Measurements from ENCODE around the gene MICAL2. TPM values are rescaled to one million over a fixed set of nuclear protein-coding genes. Genes with fewer than 3 reads are reported as not detected.

The MICAL2 gene
- total and polyA plus RNA-seq, 2 of the 13 experiments (the other 11 are each of a cell fraction or from before 2014, with no cell fraction given), result 0.78 to 1.1 TPM

DNA sequence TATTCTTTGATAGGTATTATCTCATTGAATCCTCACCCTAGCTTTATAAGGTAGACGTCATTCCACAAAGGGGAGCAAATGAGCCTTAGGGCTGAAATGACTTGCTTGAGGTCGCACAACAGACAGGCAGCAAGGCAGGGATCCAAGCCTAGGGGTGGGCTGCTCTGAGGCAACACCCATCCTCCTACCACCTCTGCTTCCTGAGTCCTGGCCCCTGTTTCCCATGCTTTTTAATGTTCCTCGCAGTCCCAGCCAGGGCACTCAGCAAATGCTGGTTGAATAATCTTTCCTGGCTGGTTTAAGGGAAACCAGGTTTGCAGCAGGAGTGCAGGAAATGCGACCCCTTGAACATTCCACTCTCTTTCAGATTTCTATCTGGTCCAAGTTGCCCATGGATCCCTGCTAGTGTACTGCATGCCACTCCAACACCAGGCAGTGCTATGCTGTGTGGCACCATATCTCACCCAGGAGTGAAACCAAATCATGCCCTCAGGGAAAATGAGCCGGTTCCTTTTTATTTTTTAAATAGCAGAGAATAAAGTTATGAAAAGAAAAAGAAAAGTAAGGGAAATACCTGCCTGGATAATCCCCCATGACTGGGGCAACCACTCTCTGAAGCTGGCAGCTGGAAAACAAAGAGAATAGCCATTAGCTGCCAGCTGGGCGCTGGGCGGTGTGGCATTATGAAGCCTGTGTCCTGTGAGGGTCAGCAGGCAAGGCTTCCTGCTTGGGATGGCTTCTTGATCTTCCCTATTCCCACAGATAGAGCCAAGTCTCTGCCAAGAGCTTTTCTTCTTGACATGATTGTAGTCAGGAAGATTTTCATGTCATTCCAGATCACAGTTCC, 21.8 kb downstream of the MICAL2 start:
- H3K9me3 ChIP-seq (ENCODE audit: low read length), result no peaks in the 10 kb centered on the region
- H3K4me3 ChIP-seq (replicated peaks in 1 of 3; ENCODE audit: insufficient read depth in 1 of 3, low read depth in 2 of 3, low read length in 3 of 3), result no peak overlapping the region
- no peaks in the 10 kb centered on the region for H3K27me3 ChIP-seq (ENCODE audit: control insufficient read depth in 1 of 2, insufficient read depth in 2 of 2, low read length in 2 of 2)
- ATAC-seq, result no peak
- TF ChIP-seq XBP1 (CRISPR knock-in tag; IDR thresholded peaks at IDR 0.05) (no peak), KLF6 (CRISPR knock-in tag; IDR thresholded peaks at IDR 0.05) (no peak), NKX3-1 (CRISPR knock-in tag; IDR thresholded peaks at IDR 0.05) (no peak)
- no TSS peak for BruUV-seq (replicated peaks)
- H3K27ac ChIP-seq (ENCODE audit: extremely low read length, insufficient read depth, low read length), result no peak overlapping the region
- no peak for DNase-seq (ENCODE audit: low spot score)
- no peaks in the 10 kb centered on the region for H4K20me1 ChIP-seq (ENCODE audit: insufficient read depth, low read length)
- POLR2A ChIA-PET, result no interaction called here
- H3K9ac ChIP-seq (ENCODE audit: insufficient read depth, low read depth, low read length), result no peak overlapping the region
- intact Hi-C loops (cut with micrococcal nuclease; ENCODE audit: unreplicated experiment), result no loop called here
- no peak overlapping the region for H3K4me2 ChIP-seq (ENCODE audit: low read depth, low read length)
- H2AFZ ChIP-seq (ENCODE audit: low read length), result no peak overlapping the region
- FAIRE-seq, result no peak
- no peaks in the 10 kb centered on the region for H3K36me3 ChIP-seq (replicated peaks in 1 of 2; ENCODE audit: control insufficient read depth in 1 of 2, insufficient read depth in 2 of 2, low read length in 2 of 2)
- peaks cover 10% of the 10 kb centered on the region; the same call in 1 of the 2 replicates for H3K4me1 ChIP-seq (ENCODE audit: insufficient read depth, low read length)
- H3K79me2 ChIP-seq (ENCODE audit: insufficient read depth, low read length), result no peaks in the 10 kb centered on the region
- in situ Hi-C loops (cut with HindIII; ENCODE audit: extremely low pct_ligation_motif_present, low pct_unique_long_range_greater_than_20kb), result no loop called here
- 80% methylated on average over 7 of the region's 7 CpGs for WGBS (ENCODE audit: low lambda C conversion rate)
- CTCF ChIA-PET (ENCODE audit: low intra/inter-chr PET ratio, low total read pairs), result no interaction called here

DNA sequence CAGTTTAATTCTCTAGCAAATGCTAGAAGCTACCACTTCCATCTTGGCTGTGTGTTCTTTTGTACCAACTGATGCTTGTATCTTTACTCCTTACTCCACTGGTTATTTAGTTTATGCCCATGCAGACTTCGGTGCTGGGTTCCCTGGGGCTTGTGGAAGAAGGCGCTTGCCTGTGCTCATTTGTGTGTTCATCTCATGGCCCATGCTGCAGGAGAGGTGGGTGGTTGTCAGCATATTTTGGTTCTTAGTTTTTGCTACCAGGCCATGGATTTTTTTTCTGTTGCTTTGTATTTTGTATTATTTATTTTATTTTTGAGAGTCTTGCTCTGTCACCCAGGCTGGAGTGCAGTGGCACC, 22.4 kb downstream of the MICAL2 start:
- no peaks in the 10 kb centered on the region for H4K20me1 ChIP-seq (ENCODE audit: insufficient read depth, low read length)
- peaks cover 12% of the 10 kb centered on the region; the same call in 1 of the 2 replicates for H3K4me1 ChIP-seq (ENCODE audit: insufficient read depth, low read length)
- no peak overlapping the region for H3K27ac ChIP-seq (ENCODE audit: extremely low read length, insufficient read depth, low read length)
- H3K9ac ChIP-seq (ENCODE audit: insufficient read depth, low read depth, low read length), result no peak overlapping the region
- ChIA-PET CTCF (ENCODE audit: low intra/inter-chr PET ratio, low total read pairs) (no interaction called here), POLR2A (no interaction called here)
- no peak for ATAC-seq
- no peaks in the 10 kb centered on the region for H3K9me3 ChIP-seq (ENCODE audit: low read length)
- in situ Hi-C loops (cut with HindIII; ENCODE audit: extremely low pct_ligation_motif_present, low pct_unique_long_range_greater_than_20kb), result no loop called here
- no TSS peak for BruUV-seq (replicated peaks)
- H3K4me3 ChIP-seq (replicated peaks in 1 of 3; ENCODE audit: insufficient read depth in 1 of 3, low read depth in 2 of 3, low read length in 3 of 3), result no peak overlapping the region
- DNase-seq (ENCODE audit: low spot score), result no peak
- H2AFZ ChIP-seq (ENCODE audit: low read length), result no peak overlapping the region
- intact Hi-C loops (cut with micrococcal nuclease; ENCODE audit: unreplicated experiment), result no loop called here
- no peaks in the 10 kb centered on the region for H3K36me3 ChIP-seq (replicated peaks in 1 of 2; ENCODE audit: control insufficient read depth in 1 of 2, insufficient read depth in 2 of 2, low read length in 2 of 2)
- H3K79me2 ChIP-seq (ENCODE audit: insufficient read depth, low read length), result no peaks in the 10 kb centered on the region
- no peak for FAIRE-seq
- 70% methylated on average over 2 of the region's 2 CpGs for WGBS (ENCODE audit: low lambda C conversion rate)
- no peaks in the 10 kb centered on the region for H3K27me3 ChIP-seq (ENCODE audit: control insufficient read depth in 1 of 2, insufficient read depth in 2 of 2, low read length in 2 of 2)
- no peak overlapping the region for H3K4me2 ChIP-seq (ENCODE audit: low read depth, low read length)
- TF ChIP-seq ZNF674 (CRISPR knock-in tag; IDR thresholded peaks at IDR 0.05; ENCODE audit: low read depth), result no peak
- TF ChIP-seq CENPT (CRISPR knock-in tag; IDR thresholded peaks at IDR 0.05; ENCODE audit: low read depth), result no peak
- TF ChIP-seq, protein P1, sequence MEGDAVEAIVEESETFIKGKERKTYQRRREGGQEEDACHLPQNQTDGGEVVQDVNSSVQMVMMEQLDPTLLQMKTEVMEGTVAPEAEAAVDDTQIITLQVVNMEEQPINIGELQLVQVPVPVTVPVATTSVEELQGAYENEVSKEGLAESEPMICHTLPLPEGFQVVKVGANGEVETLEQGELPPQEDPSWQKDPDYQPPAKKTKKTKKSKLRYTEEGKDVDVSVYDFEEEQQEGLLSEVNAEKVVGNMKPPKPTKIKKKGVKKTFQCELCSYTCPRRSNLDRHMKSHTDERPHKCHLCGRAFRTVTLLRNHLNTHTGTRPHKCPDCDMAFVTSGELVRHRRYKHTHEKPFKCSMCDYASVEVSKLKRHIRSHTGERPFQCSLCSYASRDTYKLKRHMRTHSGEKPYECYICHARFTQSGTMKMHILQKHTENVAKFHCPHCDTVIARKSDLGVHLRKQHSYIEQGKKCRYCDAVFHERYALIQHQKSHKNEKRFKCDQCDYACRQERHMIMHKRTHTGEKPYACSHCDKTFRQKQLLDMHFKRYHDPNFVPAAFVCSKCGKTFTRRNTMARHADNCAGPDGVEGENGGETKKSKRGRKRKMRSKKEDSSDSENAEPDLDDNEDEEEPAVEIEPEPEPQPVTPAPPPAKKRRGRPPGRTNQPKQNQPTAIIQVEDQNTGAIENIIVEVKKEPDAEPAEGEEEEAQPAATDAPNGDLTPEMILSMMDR (CRISPR knock-in tag; IDR thresholded peaks at IDR 0.05), result no peak
- no peak for TF ChIP-seq IKZF4 (CRISPR knock-in tag; IDR thresholded peaks at IDR 0.05; ENCODE audit: borderline replicate concordance, low read depth, not compliant biosample characterization)
- TF ChIP-seq ZBTB38 (CRISPR knock-in tag; IDR thresholded peaks at IDR 0.05), result no peak
- TF ChIP-seq, protein P2, sequence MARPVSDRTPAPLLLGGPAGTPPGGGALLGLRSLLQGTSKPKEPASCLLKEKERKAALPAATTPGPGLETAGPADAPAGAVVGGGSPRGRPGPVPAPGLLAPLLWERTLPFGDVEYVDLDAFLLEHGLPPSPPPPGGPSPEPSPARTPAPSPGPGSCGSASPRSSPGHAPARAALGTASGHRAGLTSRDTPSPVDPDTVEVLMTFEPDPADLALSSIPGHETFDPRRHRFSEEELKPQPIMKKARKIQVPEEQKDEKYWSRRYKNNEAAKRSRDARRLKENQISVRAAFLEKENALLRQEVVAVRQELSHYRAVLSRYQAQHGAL (CRISPR knock-in tag; IDR thresholded peaks at IDR 0.05; ENCODE audit: not compliant biosample characterization), result no peak
- TF ChIP-seq, protein P3, sequence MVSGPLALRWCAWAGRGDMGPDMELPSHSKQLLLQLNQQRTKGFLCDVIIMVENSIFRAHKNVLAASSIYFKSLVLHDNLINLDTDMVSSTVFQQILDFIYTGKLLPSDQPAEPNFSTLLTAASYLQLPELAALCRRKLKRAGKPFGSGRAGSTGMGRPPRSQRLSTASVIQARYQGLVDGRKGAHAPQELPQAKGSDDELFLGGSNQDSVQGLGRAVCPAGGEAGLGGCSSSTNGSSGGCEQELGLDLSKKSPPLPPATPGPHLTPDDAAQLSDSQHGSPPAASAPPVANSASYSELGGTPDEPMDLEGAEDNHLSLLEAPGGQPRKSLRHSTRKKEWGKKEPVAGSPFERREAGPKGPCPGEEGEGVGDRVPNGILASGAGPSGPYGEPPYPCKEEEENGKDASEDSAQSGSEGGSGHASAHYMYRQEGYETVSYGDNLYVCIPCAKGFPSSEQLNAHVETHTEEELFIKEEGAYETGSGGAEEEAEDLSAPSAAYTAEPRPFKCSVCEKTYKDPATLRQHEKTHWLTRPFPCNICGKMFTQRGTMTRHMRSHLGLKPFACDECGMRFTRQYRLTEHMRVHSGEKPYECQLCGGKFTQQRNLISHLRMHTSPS (CRISPR knock-in tag; IDR thresholded peaks at IDR 0.05; ENCODE audit: low read depth), result no peak
- no peak for TF ChIP-seq ZNF761 (CRISPR knock-in tag; conservative IDR thresholded peaks at IDR 0.05)
- no peak for TF ChIP-seq HNF4G (IDR thresholded peaks at IDR 0.05; ENCODE audit: borderline replicate concordance, low read depth, low read length)
- TF ChIP-seq HNF4G (CRISPR knock-in tag; IDR thresholded peaks at IDR 0.05; ENCODE audit: borderline replicate concordance, low read depth), result no peak
- TF ChIP-seq MZF1 (CRISPR knock-in tag; IDR thresholded peaks at IDR 0.05; ENCODE audit: borderline replicate concordance), result no peak
